Upper lobe of left lung (tissue), 6 donors: ENCODE results near the gene PIWIL4. TPM values are rescaled to one million over a fixed set of nuclear protein-coding genes. Genes with fewer than 3 reads are reported as not detected.

Experiments used
- ATAC-seq, 2 donors: fragments of 200-7000 bp; cut with Tn5 transposase; one replicate each; pipeline ENCODE4 v1.9.1; 2022; ENCODE audit warnings: mild to moderate bottlenecking in 2 of 2, moderate library complexity in 2 of 2; ENCODE audit not compliant: low FRiP score in 2 of 2
- DNase-seq, 2 donors: peaks; one replicate each; pipeline ENCODE4 v3.0.0-alpha.2; 2019 to 2020
- H3K27ac ChIP-seq, 4 donors: fragments of 200-600 bp; sonication (generic); one replicate each; pipeline ENCODE4 v1.5.1; 2016 to 2019
- H3K27me3 ChIP-seq, 4 donors: fragments of 200-600 bp; sonication (generic); one replicate each; pipeline ENCODE4 v1.5.1; 2017 to 2019
- H3K36me3 ChIP-seq, 4 donors: fragments of 200-600 bp; sonication (generic); one replicate each; pipeline ENCODE4 v1.5.1; 2016 to 2019
- H3K4me1 ChIP-seq, 4 donors: fragments of 200-600 bp; sonication (generic); one replicate each; pipeline ENCODE4 v1.5.1; 2018 to 2019
- H3K4me3 ChIP-seq, 4 donors: fragments of 200-600 bp; sonication (generic); one replicate each; pipeline ENCODE4 v1.5.1; 2017 to 2019; ENCODE audit warnings: mild to moderate bottlenecking in 2 of 4, moderate library complexity in 1 of 4
- H3K9me3 ChIP-seq, 4 donors: fragments of 200-600 bp; sonication (generic); one replicate each; pipeline ENCODE4 v1.5.1; 2018 to 2019
- EP300 ChIP-seq, 4 donors: sonication (generic); formaldehyde crosslinking; IDR thresholded peaks; one replicate each; pipeline ENCODE4 v1.5.1; 2017; ENCODE audit warnings: antibody characterized with exemption in 4 of 4, control low read depth in 2 of 4
- POLR2A ChIP-seq, 4 donors: fragments of 450-650 bp; IDR thresholded peaks; one replicate each; pipeline ENCODE4 v1.5.1; 2016 to 2017; ENCODE audit warnings: antibody characterized with exemption in 4 of 4, mild to moderate bottlenecking in 2 of 4
- POLR2AphosphoS5 ChIP-seq, 2 donors: sonication (generic); formaldehyde crosslinking; IDR thresholded peaks; one replicate each; pipeline ENCODE4 v1.5.1; 2017; ENCODE audit warnings: antibody characterized with exemption in 2 of 2
- WGBS, 2 donors: methylation state at CpG; one replicate each; pipeline ENCODE4 v1.1.5; 2017 to 2018; 5-methylcytosine and 5-hydroxymethylcytosine counted together
- total RNA-seq, 6 donors: library from RNA; depleted of rRNA in 4 of 6; stranded (reverse); fragments of >200 nt in 4 of 6; gene quantifications; one replicate each; pipeline versions ENCODE4 v1.1.0 to v1.2.1, GENCODE V29; 2016 to 2021
- TF ChIP-seq, protein P1 (sequence below), 6 experiments: fragments of 450-650 bp in 4 of 6; fragments of 200-600 bp in 2 of 6; sonication (generic) in 2 of 6; IDR thresholded peaks; one replicate each; pipeline ENCODE4 v1.5.1; 2016 to 2019; ENCODE audit warnings: antibody characterized with exemption in 6 of 6
- donor health status: DM: no; HTN: no; CAD: no; lungs with moderate emphysema.
- donor health status: DM: no; HTN: yes; CAD: no; lungs with severe emphysema.

The PIWIL4 gene
- total RNA-seq, 6 donors from 2014 or later: 1.5 to 9.4 (median 4.8) TPM

GRCh38 chr11:94558468-94558867 lies 8.7 kb upstream of the PIWIL4 start:
- 87 to 90% methylated on average over 1 of the region's 1 CpG for WGBS, 2 donors
- Histone ChIP-seq H3K4me3 (no peak overlapping the region), H3K36me3 (no peaks in the 10 kb centered on the region), H3K4me1 (peaks cover 0 to 5% (median 0%) of the 10 kb centered on the region in 4 donors), H3K27ac (peak overlapping the region in 1 of 4 donors; percentile 24), H3K27me3 (no peaks in the 10 kb centered on the region), H3K9me3 (no peaks in the 10 kb centered on the region)
- TF ChIP-seq POLR2A (IDR thresholded peaks at IDR 0.05) (no peak), EP300 (IDR thresholded peaks at IDR 0.05) (no peak)
- ATAC-seq (peak in 1 of 2 donors; percentile 36), DNase-seq (no peak)

GRCh38 chr11:94558932-94559331 lies 8.2 kb upstream of the PIWIL4 start:
- H3K27me3 ChIP-seq: no peaks in the 10 kb centered on the region
- TF ChIP-seq POLR2AphosphoS5 (IDR thresholded peaks at IDR 0.05) (no peak), POLR2A (IDR thresholded peaks at IDR 0.05) (no peak), EP300 (IDR thresholded peaks at IDR 0.05) (no peak)
- TF ChIP-seq, protein P1, sequence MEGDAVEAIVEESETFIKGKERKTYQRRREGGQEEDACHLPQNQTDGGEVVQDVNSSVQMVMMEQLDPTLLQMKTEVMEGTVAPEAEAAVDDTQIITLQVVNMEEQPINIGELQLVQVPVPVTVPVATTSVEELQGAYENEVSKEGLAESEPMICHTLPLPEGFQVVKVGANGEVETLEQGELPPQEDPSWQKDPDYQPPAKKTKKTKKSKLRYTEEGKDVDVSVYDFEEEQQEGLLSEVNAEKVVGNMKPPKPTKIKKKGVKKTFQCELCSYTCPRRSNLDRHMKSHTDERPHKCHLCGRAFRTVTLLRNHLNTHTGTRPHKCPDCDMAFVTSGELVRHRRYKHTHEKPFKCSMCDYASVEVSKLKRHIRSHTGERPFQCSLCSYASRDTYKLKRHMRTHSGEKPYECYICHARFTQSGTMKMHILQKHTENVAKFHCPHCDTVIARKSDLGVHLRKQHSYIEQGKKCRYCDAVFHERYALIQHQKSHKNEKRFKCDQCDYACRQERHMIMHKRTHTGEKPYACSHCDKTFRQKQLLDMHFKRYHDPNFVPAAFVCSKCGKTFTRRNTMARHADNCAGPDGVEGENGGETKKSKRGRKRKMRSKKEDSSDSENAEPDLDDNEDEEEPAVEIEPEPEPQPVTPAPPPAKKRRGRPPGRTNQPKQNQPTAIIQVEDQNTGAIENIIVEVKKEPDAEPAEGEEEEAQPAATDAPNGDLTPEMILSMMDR (IDR thresholded peaks at IDR 0.05): no peak
- H3K27ac ChIP-seq: peak overlapping the region in 1 of 4 donors; percentile 24
- peaks cover 0 to 5% (median 0%) of the 10 kb centered on the region in 4 donors for H3K4me1 ChIP-seq
- no peak overlapping the region for H3K4me3 ChIP-seq
- DNase-seq (no peak), ATAC-seq (no peak)
- no peaks in the 10 kb centered on the region for H3K9me3 ChIP-seq
- H3K36me3 ChIP-seq: no peaks in the 10 kb centered on the region
- WGBS, 2 donors: 98% methylated on average over 4 of the region's 4 CpGs

- Histone ChIP-seq H3K4me1 (peaks cover 0 to 5% (median 0%) of the 10 kb centered on the region in 4 donors), H3K27ac (no peak overlapping the region), H3K27me3 (no peaks in the 10 kb centered on the region), H3K36me3 (no peaks in the 10 kb centered on the region), H3K4me3 (no peak overlapping the region), H3K9me3 (no peaks in the 10 kb centered on the region)
- 86 to 92% methylated on average over 2 of the region's 2 CpGs for WGBS, 2 donors
- DNase-seq (no peak), ATAC-seq (no peak)
- no peak for TF ChIP-seq POLR2AphosphoS5 (IDR thresholded peaks at IDR 0.05)
- TF ChIP-seq EP300 (IDR thresholded peaks at IDR 0.05): no peak
- no peak for TF ChIP-seq POLR2A (IDR thresholded peaks at IDR 0.05)
- TF ChIP-seq, protein P1 (IDR thresholded peaks at IDR 0.05): no peak
These were observed 7.8 kb upstream of the PIWIL4 start for GRCh38 chr11:94559361-94559760.

DNA sequence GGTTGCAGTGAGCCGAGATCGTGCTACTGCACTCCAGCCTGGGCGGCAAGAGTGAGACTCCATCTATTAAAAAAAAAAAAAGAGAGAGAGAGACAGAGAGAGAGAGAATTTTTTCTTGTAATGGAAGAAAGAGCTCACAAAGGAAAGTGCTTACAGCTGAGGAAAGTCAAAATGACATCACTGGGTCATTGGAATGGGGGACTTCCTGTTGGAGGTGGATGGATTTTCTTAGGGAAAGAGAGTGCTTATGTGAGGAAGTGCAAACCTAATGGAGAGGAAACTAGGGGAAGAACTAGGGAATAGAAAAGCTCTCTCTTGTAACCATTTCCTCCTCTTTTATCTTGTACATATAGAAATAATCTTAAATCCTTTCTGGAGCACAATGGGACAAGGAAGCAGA lies 6.3 kb upstream of the PIWIL4 start:
- Histone ChIP-seq H3K27me3 (no peaks in the 10 kb centered on the region), H3K36me3 (no peaks in the 10 kb centered on the region), H3K9me3 (no peaks in the 10 kb centered on the region), H3K4me1 (peaks cover 0 to 5% (median 0%) of the 10 kb centered on the region in 4 donors), H3K27ac (no peak overlapping the region), H3K4me3 (no peak overlapping the region)
- TF ChIP-seq POLR2A (IDR thresholded peaks at IDR 0.05): no peak
- TF ChIP-seq, protein P1 (IDR thresholded peaks at IDR 0.05): no peak
- no peak for TF ChIP-seq POLR2AphosphoS5 (IDR thresholded peaks at IDR 0.05)
- TF ChIP-seq EP300 (IDR thresholded peaks at IDR 0.05): no peak
- no peak for DNase-seq
- no peak for ATAC-seq
- WGBS, 2 donors: 95 to 100% methylated on average over 3 of the region's 3 CpGs

- DNase-seq: no peak
- TF ChIP-seq, protein P1 (IDR thresholded peaks at IDR 0.05): no peak
- TF ChIP-seq EP300 (IDR thresholded peaks at IDR 0.05): no peak
- TF ChIP-seq POLR2A (IDR thresholded peaks at IDR 0.05): no peak
- no peak for TF ChIP-seq POLR2AphosphoS5 (IDR thresholded peaks at IDR 0.05)
- Histone ChIP-seq H3K27ac (no peak overlapping the region), H3K4me3 (no peak overlapping the region), H3K9me3 (no peaks in the 10 kb centered on the region), H3K36me3 (no peaks in the 10 kb centered on the region), H3K4me1 (peaks cover 0 to 2% (median 0%) of the 10 kb centered on the region in 4 donors), H3K27me3 (no peaks in the 10 kb centered on the region)
- peak; percentile 73 to 92 for ATAC-seq
- 68 to 81% methylated on average over 4 of the region's 4 CpGs for whole genome bisulfite sequencing, 2 donors
These were observed 3.9 kb upstream of the PIWIL4 start for GRCh38 chr11:94563176-94563847.
